Forelimb muscle (tissue), 1 donor: ENCODE measurements around the gene AKT1S1. TPM values are rescaled to one million over a fixed set of nuclear protein-coding genes. Genes with fewer than 3 reads are reported as not detected.
A peak's percentile ranks its signal among the peaks of the same experiment; 100 is the strongest.
"Not testable (repeated sequence)": the region's sequence is repeated elsewhere in the genome, so short reads cannot be mapped to it uniquely, and the experiment has no call there.

ENCODE experiments used
- DNase-seq: peaks from one replicate; pipeline ENCODE4 v3.0.0-alpha.2; 2013; ENCODE audit warnings: low read depth
- polyA plus RNA-seq: library from polyadenylated mRNA; unstranded; fragments of 120-200 nt; gene quantifications from one replicate; pipeline ENCODE4 v1.2.1, GENCODE V29; 2013; ENCODE audit not compliant: insufficient read length

AKT1S1 gene
- 36.8 TPM for polyA plus RNA-seq

GRCh38 chr19:49877020-49877878 lies at the start of gene AKT1S1, which contains the start of gene TBC1D17:
AKT1S1 (minus strand) TSS chr19:49877355; CDS start chr19:49873295, 4,060 bp downstream.
TBC1D17 (plus strand) TSS chr19:49877702; CDS start chr19:49877724, 22 bp downstream.
- DNase-seq: peak; percentile 100

- DNase-seq: no peak
Observed at GRCh38 chr19:49926515-49926914, 49.4 kb upstream of the AKT1S1 start.

- no peak for DNase-seq
Observed at GRCh38 chr19:49925486-49925885, 48.3 kb upstream of the AKT1S1 start.

GRCh38 chr19:49924881-49925210 lies 47.7 kb upstream of the AKT1S1 start:
- DNase-seq: not testable (repeated sequence)

GRCh38 chr19:49924004-49924880 lies 47.1 kb upstream of the AKT1S1 start:
- DNase-seq: no peak

- DNase-seq: no peak
Observed at GRCh38 chr19:49923055-49924003, 46.2 kb upstream of the AKT1S1 start.

- no peak for DNase-seq
Observed at GRCh38 chr19:49921871-49922795, 45.0 kb upstream of the AKT1S1 start.

- DNase-seq: no peak
Observed at GRCh38 chr19:49920624-49921363, 43.6 kb upstream of the AKT1S1 start.

GRCh38 chr19:49918089-49918488 lies 40.9 kb upstream of the AKT1S1 start:
- DNase-seq: no peak

- no peak for DNase-seq
Observed at GRCh38 chr19:49916839-49917733, 39.9 kb upstream of the AKT1S1 start.

GRCh38 chr19:49915271-49915670 lies 38.1 kb upstream of the AKT1S1 start:
- no peak for DNase-seq

GRCh38 chr19:49913720-49914119 lies 36.6 kb upstream of the AKT1S1 start:
- DNase-seq: no peak

- DNase-seq: no peak
Observed at GRCh38 chr19:49912965-49913685, 36.0 kb upstream of the AKT1S1 start.

GRCh38 chr19:49911381-49912145 lies 34.4 kb upstream of the AKT1S1 start:
- DNase-seq: no peak

GRCh38 chr19:49910179-49910578 lies 33.0 kb upstream of the AKT1S1 start:
- no peak for DNase-seq

- no peak for DNase-seq
Observed at GRCh38 chr19:49908480-49909420, 31.6 kb upstream of the AKT1S1 start.
